Activated CD8-positive, alpha-beta T cell treated with anti-CD3 and anti-CD28 coated beads for 36 hours (primary cell): ENCODE measurements around the gene PIK3C2G. TPM values are rescaled to one million over a fixed set of nuclear protein-coding genes. Genes with fewer than 3 reads are reported as not detected.

Experiments used
- ATAC-seq: fragments of 200-7000 bp; cut with Tn5 transposase; one replicate; pipeline ENCODE4 v1.10.0; 2021; ENCODE audit warnings: mild to moderate bottlenecking, moderate library complexity
- CTCF ChIA-PET: fragments of 350-600 bp; sonication (Branson Sonifier 250); formaldehyde crosslinking; loops from one replicate; lab custom pipeline; 2021; ENCODE audit warnings: antibody characterized with exemption; lab: Charles Lee
- POLR2A ChIA-PET: fragments of 350-600 bp; sonication (Branson Sonifier 250); formaldehyde crosslinking; loops from one replicate; lab custom pipeline; 2021; ENCODE audit warnings: antibody characterized with exemption; lab: Charles Lee
- DNase-seq: peaks from one replicate; pipeline ENCODE4 v3.0.0-alpha.2; 2020
- H3K27ac Mint-ChIP-seq: one replicate; pipeline ENCODE4 v1.8.0; 2021; ENCODE audit warnings: mild to moderate bottlenecking, mixed read lengths
- H3K27me3 Mint-ChIP-seq: one replicate; pipeline ENCODE4 v1.8.0; 2021; ENCODE audit warnings: mixed read lengths
- H3K36me3 Mint-ChIP-seq: one replicate; pipeline ENCODE4 v1.8.0; 2021; ENCODE audit warnings: low read depth, mixed read lengths
- H3K4me1 Mint-ChIP-seq: one replicate; pipeline ENCODE4 v1.8.0; 2021; ENCODE audit warnings: low read depth, mixed read lengths
- H3K4me3 Mint-ChIP-seq: one replicate; pipeline ENCODE4 v1.8.0; 2021; ENCODE audit warnings: mild to moderate bottlenecking, moderate library complexity, mixed read lengths
- H3K9me3 Mint-ChIP-seq: one replicate; pipeline ENCODE4 v1.8.0; 2021; ENCODE audit warnings: mixed read lengths
- CTCF ChIP-seq: fragments of 200-600 bp; IDR thresholded peaks from one replicate; pipeline ENCODE4 v1.8.0; 2022; ENCODE audit warnings: antibody characterized with exemption, mild to moderate bottlenecking
- intact Hi-C: fragments of 100-400 bp; cut with micrococcal nuclease; formaldehyde crosslinking; loops from one replicate; pipeline ENCODE4 v1.10.0; 2022
- total RNA-seq, 2 experiments: library from RNA; stranded (reverse); gene quantifications; one replicate each; pipeline ENCODE4 v1.2.3, GENCODE V29; 2021

Gene PIK3C2G
- total RNA-seq, 2 experiments from 2014 or later, result not detected

GRCh38 chr12:18358077-18358476, 96.8 kb downstream of the PIK3C2G start:
- Mint-ChIP-seq H3K9me3 (peaks cover 2% of the 10 kb centered on the region), H3K36me3 (no peaks in the 10 kb centered on the region), H3K27me3 (no peaks in the 10 kb centered on the region), H3K4me3 (no peak overlapping the region), H3K27ac (no peak overlapping the region), H3K4me1 (no peaks in the 10 kb centered on the region)
- intact Hi-C loops, result no loop called here
- ATAC-seq (no peak), DNase-seq (no peak)
- no peak for TF ChIP-seq CTCF
- ChIA-PET POLR2A (no interaction called here), CTCF (no interaction called here)

- Mint-ChIP-seq H3K4me1 (no peaks in the 10 kb centered on the region), H3K36me3 (no peaks in the 10 kb centered on the region), H3K4me3 (no peak overlapping the region), H3K27me3 (no peaks in the 10 kb centered on the region), H3K9me3 (peaks cover 2% of the 10 kb centered on the region), H3K27ac (no peak overlapping the region)
- ATAC-seq (no peak), DNase-seq (no peak)
- POLR2A ChIA-PET, result no interaction called here
- intact Hi-C loops, result no loop called here
- no peak for TF ChIP-seq CTCF
- CTCF ChIA-PET, result no interaction called here
These were observed 97.6 kb downstream of the PIK3C2G start for GRCh38 chr12:18358930-18359329.

GRCh38 chr12:18361433-18361832, 100.1 kb downstream of the PIK3C2G start:
- ChIA-PET CTCF (no interaction called here), POLR2A (no interaction called here)
- H3K4me1 Mint-ChIP-seq, result no peaks in the 10 kb centered on the region
- no peaks in the 10 kb centered on the region for H3K36me3 Mint-ChIP-seq
- peaks cover 2% of the 10 kb centered on the region for H3K9me3 Mint-ChIP-seq
- no peak for TF ChIP-seq CTCF
- intact Hi-C loops, result no loop called here
- no peaks in the 10 kb centered on the region for H3K27me3 Mint-ChIP-seq
- H3K4me3 Mint-ChIP-seq, result no peak overlapping the region
- ATAC-seq (no peak), DNase-seq (no peak)
- no peak overlapping the region for H3K27ac Mint-ChIP-seq

GRCh38 chr12:18363321-18363720, 102.0 kb downstream of the PIK3C2G start:
- ATAC-seq, result no peak
- POLR2A ChIA-PET, result no interaction called here
- H3K4me1 Mint-ChIP-seq, result no peaks in the 10 kb centered on the region

GRCh38 chr12:18368594-18368993, 107.3 kb downstream of the PIK3C2G start:
- DNase-seq (no peak), ATAC-seq (no peak)
- no peak for TF ChIP-seq CTCF
- Mint-ChIP-seq H3K27ac (no peak overlapping the region), H3K4me3 (no peak overlapping the region), H3K27me3 (no peaks in the 10 kb centered on the region), H3K9me3 (peaks cover 8% of the 10 kb centered on the region), H3K4me1 (no peaks in the 10 kb centered on the region), H3K36me3 (no peaks in the 10 kb centered on the region)
- intact Hi-C loops, result no loop called here
- CTCF ChIA-PET, result no interaction called here
- POLR2A ChIA-PET, result no interaction called here

More at GRCh38 chr12:18363321-18363720, 102.0 kb downstream of the PIK3C2G start:
- DNase-seq, result no peak
- intact Hi-C loops, result no loop called here
- CTCF ChIA-PET, result no interaction called here
- no peak for TF ChIP-seq CTCF
- H3K27ac Mint-ChIP-seq, result no peak overlapping the region
- no peaks in the 10 kb centered on the region for H3K27me3 Mint-ChIP-seq
- no peak overlapping the region for H3K4me3 Mint-ChIP-seq
- H3K9me3 Mint-ChIP-seq, result peaks cover 2% of the 10 kb centered on the region
- H3K36me3 Mint-ChIP-seq, result no peaks in the 10 kb centered on the region
